Inflammatory macrophage treated with lipopolysaccharide for 1 hour (primary cell): Measurements from ENCODE around the gene PRPH.
A peak's percentile ranks its signal among the peaks of the same experiment; 100 is the strongest.
"Not testable (repeated sequence)": the region's sequence is repeated elsewhere in the genome, so short reads cannot be mapped to it uniquely, and the experiment has no call there.

ENCODE experiments used
- DNase-seq, 2 donors: peaks; one replicate each; pipeline ENCODE4 v3.0.0-alpha.2; 2020 to 2022

The PRPH gene

DNA sequence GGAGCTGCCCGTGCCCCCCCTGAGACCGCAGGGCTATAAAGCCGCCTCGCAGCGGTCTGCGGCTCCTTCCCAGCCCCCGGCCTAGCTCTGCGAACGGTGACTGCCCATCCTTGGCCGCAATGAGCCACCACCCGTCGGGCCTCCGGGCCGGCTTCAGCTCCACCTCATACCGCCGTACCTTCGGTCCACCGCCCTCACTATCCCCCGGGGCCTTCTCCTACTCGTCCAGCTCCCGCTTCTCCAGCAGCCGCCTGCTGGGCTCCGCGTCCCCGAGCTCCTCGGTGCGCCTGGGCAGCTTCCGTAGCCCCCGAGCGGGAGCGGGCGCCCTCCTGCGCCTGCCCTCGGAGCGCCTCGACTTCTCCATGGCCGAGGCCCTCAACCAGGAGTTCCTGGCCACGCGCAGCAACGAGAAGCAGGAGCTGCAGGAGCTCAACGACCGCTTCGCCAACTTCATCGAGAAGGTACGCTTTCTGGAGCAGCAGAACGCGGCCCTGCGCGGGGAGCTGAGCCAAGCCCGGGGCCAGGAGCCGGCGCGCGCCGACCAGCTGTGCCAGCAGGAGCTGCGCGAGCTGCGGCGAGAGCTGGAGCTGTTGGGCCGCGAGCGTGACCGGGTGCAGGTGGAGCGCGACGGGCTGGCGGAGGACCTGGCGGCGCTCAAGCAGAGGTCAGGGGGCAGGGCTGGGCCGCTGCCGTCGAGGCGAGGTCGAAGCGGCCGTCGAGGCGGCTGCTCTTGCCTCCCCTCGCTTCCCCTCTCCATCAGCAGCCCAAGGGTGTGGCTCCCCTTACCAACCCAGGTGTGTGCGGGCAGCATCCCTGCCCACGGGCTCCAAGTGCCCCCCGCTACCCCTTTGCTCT is at the start of gene PRPH:
Gene PRPH (plus strand): TSS at position 66 of the 855 bp plus-strand sequence. CDS start 54 bp downstream, at position 120.
- no peak for DNase-seq

DNA sequence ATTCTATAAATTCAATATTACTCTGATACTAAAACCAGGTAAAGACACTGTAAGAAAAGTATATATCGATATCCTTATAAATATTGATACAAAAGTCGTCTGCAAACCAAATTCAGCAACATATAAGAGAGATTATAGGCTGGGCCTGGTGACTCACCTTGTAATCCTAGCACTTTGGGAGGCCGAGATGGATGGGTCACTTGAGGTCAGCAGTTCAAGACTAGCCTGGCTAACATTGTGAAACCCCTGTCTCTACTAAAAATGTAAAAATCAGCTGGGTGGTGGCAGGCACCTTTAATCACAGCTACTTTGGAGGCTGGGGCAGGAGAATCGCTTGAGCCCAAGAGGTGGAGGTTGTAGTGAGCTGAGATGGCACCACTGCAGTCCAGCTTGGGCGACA is 43.6 kb upstream of the PRPH start:
- DNase-seq = no peak

DNA sequence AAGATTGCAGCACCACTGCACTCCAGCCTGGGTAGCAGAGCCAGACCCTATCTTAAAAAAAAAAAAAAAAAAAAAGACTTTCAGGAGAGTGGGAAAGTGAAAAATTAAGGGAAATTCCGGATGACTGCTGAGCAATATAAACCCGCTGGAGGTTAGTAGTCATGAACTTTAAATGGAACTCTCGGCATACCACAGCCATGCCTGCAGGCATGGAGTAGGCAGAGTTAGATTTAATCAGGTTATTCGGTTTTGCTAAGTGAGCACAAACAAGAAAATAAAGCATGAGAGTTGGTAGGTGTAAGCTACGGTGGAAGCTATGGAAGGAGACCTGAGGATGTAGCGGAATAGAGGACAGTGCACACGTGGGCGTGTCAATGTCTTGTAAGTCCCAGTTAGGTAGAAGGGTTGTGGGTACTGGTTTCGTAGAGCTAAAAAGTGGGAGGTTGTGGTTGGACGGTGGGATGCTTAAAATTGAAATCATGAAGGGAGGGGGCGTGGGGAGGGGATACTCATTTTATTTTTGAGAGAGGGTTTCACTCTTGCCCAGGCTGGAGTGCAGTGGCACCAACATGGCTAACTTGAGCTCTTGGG is 41.8 kb upstream of the PRPH start:
- DNase-seq = no peak

DNA sequence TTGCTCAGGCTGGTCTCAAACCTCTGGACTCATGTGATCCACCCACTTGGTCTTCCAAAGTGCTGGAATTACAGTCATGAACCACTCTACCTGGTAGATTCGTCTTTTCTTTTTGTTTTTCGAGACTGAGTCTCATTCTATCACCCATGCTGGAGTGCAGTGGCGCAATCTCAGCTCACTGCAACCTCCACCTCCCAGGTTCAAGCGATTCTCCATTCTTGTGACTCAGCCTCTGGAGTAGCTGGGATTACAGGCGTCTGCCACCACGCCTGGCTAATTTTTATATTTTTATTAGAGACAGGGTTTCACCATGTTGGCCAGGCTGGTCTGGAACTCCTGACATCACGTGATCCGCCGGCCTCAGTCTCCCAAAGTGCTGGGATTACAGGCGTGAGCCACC is 39.5 kb upstream of the PRPH start:
- not testable (repeated sequence) for DNase-seq

- no peak for DNase-seq
These were observed 38.9 kb upstream of the PRPH start for GRCh38 chr12:49255857-49256637.

DNA sequence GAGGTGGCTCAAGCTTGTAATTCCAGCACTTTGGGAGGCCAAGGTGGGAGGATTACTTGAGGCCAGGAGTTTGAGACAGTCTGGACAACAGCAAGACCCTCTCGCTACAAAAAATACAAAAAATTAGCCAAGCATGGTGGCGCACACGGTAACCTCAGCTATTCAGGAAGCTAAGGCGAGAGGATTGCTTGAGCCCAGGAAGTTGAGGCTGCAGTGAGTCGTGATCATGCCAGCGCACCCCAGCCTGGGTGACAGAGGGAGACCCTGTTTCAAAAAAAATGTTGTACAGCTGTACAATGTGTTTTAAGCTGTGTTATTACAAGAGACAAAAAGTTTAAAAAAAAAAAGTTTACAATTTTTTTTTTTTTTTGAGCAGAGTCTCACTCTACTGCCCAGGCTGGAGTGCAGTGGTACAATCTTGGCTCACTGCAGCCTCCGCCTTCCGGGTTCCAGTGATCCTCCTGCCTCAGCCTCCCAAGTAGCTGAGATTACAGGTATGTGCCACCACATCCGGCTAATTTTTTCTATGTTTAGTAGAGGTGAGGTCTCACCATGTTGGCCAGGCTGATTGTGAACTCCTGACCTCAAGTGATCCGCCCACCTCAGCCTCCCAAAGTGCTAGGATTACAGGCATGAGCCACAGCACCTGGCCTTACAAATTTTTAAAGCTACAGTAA is 37.3 kb upstream of the PRPH start:
- not testable (repeated sequence) for DNase-seq

GRCh38 chr12:49259452-49259851 is 35.5 kb upstream of the PRPH start:
- DNase-seq = no peak

DNA sequence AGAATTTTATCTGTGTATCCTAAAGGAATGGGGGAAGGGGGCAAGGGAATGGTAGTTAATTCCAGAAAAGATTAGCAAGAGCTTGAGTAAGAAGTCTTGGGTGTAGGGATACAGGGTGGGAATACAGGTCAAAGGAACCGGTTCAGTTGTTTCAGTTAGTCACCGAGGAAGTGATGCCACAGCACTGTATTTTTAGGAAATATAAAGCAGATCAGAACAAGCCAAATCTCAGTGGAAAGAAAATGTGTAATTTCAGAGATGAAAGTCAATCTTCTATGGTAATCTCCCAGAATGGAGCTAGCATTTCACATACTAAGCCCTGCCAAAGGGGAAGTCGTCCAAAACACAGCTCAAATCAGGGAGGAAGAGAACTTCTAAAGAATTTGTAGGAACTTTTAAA is 34.8 kb upstream of the PRPH start:
- peak; percentile 29 to 45 for DNase-seq

- DNase-seq = no peak
These were observed 34.2 kb upstream of the PRPH start for GRCh38 chr12:49260571-49261363.

GRCh38 chr12:49261721-49262120 is 33.2 kb upstream of the PRPH start:
- no peak for DNase-seq

DNA sequence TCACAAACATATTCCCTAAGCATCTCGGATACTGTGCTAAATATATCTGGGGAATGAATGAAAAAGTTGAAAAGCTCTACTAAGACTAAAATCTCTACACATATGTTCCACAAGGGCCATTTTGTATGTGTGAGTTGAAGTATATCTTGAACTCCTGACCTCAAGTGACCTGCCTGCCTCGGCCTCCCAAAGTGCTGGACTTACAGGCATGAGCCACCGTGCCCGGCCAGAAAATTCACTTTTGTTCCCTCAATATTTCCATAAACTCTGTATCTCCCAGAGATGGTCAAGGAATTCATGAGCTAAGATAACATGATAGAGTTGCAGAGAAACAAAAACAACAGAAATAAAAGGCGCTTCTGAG is 31.6 kb upstream of the PRPH start:
- no peak for DNase-seq

DNA sequence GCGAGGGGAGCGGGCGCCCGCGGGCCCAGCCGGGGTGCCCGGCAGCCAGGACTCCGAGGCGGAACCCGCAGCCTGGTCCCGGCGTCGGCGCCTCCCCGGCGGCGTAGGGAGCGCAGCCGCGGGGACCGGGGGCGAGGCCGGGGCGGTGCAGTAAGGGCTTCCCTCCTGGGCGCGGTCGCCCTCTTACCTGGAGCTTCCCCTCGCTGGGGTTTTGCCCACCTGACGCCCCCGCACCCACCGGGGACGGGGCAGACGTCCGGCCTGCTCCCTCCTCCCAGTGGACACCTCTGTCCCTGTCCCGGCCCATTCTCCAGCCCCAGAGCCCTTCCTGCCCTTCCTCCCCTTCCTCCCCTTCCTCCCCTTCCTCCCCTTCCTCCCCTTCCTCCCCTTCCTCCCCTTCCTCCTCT is 30.5 kb upstream of the PRPH start:
- DNase-seq = peak; percentile 32 to 41

- DNase-seq = peak; percentile 91 to 98
These were observed 29.8 kb upstream of the PRPH start, which contains the start of gene TUBA1C for GRCh38 chr12:49264873-49265792. TUBA1C (plus strand) TSS chr12:49265082; CDS start chr12:49265182, 100 bp downstream.

DNA sequence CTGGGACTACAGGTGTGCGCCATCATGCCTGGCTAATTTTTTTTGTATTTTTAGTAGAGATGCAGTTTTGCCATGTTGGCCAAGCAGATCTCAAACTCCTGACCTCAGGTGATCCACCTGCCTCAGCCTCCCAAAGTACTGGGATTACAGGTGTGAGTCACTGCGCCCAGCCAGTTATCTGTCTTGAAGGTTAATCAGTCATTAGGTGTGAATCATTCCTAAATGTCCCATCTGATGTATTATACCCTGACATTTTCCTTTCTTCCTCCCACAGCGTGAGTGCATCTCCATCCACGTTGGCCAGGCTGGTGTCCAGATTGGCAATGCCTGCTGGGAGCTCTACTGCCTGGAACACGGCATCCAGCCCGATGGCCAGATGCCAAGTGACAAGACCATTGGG is 25.8 kb upstream of the PRPH start:
- not testable (repeated sequence) for DNase-seq

DNA sequence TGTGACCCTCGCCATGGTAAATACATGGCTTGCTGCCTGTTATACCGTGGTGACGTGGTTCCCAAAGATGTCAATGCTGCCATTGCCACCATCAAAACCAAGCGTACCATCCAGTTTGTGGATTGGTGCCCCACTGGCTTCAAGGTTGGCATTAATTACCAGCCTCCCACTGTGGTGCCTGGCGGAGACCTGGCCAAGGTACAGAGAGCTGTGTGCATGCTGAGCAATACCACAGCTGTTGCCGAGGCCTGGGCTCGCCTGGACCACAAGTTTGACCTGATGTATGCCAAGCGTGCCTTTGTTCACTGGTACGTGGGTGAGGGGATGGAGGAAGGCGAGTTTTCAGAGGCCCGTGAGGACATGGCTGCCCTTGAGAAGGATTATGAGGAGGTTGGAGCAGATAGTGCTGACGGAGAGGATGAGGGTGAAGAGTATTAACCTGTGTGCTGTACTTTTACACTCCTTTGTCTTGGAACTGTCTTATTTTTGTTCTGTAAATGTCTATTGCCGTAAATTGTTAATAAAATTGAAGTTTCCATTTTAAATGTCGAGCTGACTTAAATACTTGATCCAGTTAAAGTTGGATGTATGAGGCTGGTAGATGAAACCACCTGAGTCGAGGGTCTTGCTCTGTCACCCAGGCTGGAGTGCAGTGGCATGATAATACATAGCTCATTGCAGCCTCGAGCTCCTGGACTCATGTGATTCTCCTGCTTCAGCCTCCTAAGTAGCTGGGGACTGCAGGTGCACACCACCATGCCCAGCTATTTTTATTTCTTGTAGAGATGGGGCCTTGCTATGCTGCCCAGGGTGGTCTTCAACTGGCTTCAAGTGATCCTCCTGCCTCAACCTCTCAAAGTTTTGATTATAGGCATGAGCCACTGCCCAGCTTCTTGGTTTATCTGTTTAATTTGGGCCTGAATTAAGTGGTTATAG is 21.9 kb upstream of the PRPH start:
- DNase-seq = no peak

- no peak for DNase-seq
These were observed 21.1 kb upstream of the PRPH start for GRCh38 chr12:49273726-49274395.

DNA sequence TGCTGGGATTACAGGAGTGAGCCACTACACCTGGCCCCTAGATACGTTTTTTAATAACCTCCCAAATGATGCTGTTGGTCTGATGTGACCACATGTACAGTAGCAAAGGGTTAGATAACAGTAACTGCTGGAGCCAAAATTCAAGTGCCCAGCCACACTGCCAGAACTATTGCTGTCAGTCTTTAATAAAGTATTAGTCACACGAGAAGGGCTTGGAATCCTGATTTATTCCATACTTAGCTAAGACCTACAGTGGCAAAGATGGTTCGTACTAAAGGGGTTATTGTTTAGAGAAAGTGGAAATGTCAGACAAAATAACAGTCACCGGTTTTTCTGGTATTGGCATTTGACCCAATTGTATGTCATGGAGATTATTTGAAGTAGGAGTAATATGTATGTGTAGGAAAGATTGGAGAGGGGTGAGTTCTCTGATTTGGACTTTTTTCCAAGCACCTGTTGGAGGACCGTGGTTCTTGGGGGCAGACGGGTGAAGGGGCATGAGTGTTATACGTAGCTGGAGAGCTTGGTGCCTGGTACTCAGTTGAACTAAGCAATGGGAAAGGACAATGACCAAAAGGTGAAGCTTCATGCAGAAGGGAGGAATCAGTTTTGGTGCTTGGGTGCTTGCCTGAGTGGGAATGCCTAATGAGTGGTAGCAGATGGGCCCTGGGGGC is 20.4 kb upstream of the PRPH start:
- no peak for DNase-seq
